Natural killer cell (primary cell): Measurements from ENCODE around the gene STARD13. TPM values are rescaled to one million over a fixed set of nuclear protein-coding genes. Genes with fewer than 3 reads are reported as not detected.

Experiments
- ATAC-seq, 3 donors: fragments of 150-1000 bp in 2 of 3; fragments of 200-7000 bp in 1 of 3; cut with Tn5 transposase; 1 replicate in 1 of 3; 2 replicates in 2 of 3; pipeline ENCODE4 v1.10.0; 2021; ENCODE audit warnings: mild to moderate bottlenecking in 2 of 3, moderate library complexity in 2 of 3
- DNase-seq, 2 donors: peaks; one replicate each; pipeline versions ENCODE4 v3.0.0 to v3.0.0-alpha.2; 2013 to 2021; ENCODE audit warnings: mixed read lengths in 1 of 2
- H3K27ac ChIP-seq: one replicate; pipeline ENCODE4 v1.5.1; 2013; ENCODE audit warnings: mild to moderate bottlenecking, low read length
- H3K27me3 ChIP-seq: one replicate; pipeline ENCODE4 v1.6.1; 2013; ENCODE audit warnings: low read length; ENCODE audit not compliant: control insufficient read depth, insufficient read depth
- H3K36me3 ChIP-seq: one replicate; pipeline ENCODE4 v1.6.1; 2013; ENCODE audit warnings: low read length; ENCODE audit not compliant: control insufficient read depth, insufficient read depth
- H3K4me1 ChIP-seq: one replicate; pipeline ENCODE4 v1.6.1; 2013; ENCODE audit warnings: low read length; ENCODE audit not compliant: control insufficient read depth, insufficient read depth
- H3K4me3 ChIP-seq: one replicate; pipeline ENCODE4 v1.5.1; 2013; ENCODE audit warnings: low read length
- H3K9me3 ChIP-seq: one replicate; pipeline ENCODE4 v1.6.1; 2013; ENCODE audit warnings: low read length; ENCODE audit not compliant: control insufficient read depth, insufficient read depth
- H3K27ac Mint-ChIP-seq, 2 donors: one replicate each; pipeline ENCODE4 v1.8.0; 2022; ENCODE audit warnings: mild to moderate bottlenecking in 2 of 2, mixed read lengths in 2 of 2, moderate library complexity in 1 of 2
- H3K27me3 Mint-ChIP-seq, 2 donors: one replicate each; pipeline ENCODE4 v1.8.0; 2022; ENCODE audit warnings: low read depth in 2 of 2, mixed read lengths in 2 of 2
- H3K36me3 Mint-ChIP-seq: one replicate; pipeline ENCODE4 v1.8.0; 2022; ENCODE audit warnings: mixed read lengths
- H3K4me1 Mint-ChIP-seq, 2 donors: one replicate each; pipeline ENCODE4 v1.8.0; 2022; ENCODE audit warnings: mixed read lengths in 2 of 2
- H3K4me3 Mint-ChIP-seq: one replicate; pipeline ENCODE4 v1.8.0; 2022; ENCODE audit warnings: mild to moderate bottlenecking, moderate library complexity, mixed read lengths
- H3K9me3 Mint-ChIP-seq, 2 donors: one replicate each; pipeline ENCODE4 v1.8.0; 2022; ENCODE audit warnings: mixed read lengths in 2 of 2
- WGBS: methylation state at CpG from one replicate; pipeline ENCODE4 v1.1.7; 2013; ENCODE audit warnings: missing lambda C conversion rate; ENCODE audit not compliant: insufficient coverage; 5-methylcytosine and 5-hydroxymethylcytosine counted together
- intact Hi-C: fragments of 100-400 bp; cut with micrococcal nuclease; formaldehyde crosslinking; loops from one replicate; pipeline ENCODE4 v1.14.2; 2022
- total RNA-seq, 4 donors: library from RNA; stranded (reverse); fragments of 120-200 nt in 1 of 4; gene quantifications; one replicate each; pipeline versions ENCODE4 v1.2.3 to v1.2.4, GENCODE V29; 2013 to 2022
- TF ChIP-seq, protein P1 (sequence below): fragments of 200-600 bp; IDR thresholded peaks from one replicate; pipeline ENCODE4 v1.8.0; 2022; ENCODE audit warnings: antibody characterized with exemption

Gene STARD13
- total RNA-seq, 3 donors from 2014 or later (not counting 1 experiment from before 2014, with no cell fraction given): not detected

DNA sequence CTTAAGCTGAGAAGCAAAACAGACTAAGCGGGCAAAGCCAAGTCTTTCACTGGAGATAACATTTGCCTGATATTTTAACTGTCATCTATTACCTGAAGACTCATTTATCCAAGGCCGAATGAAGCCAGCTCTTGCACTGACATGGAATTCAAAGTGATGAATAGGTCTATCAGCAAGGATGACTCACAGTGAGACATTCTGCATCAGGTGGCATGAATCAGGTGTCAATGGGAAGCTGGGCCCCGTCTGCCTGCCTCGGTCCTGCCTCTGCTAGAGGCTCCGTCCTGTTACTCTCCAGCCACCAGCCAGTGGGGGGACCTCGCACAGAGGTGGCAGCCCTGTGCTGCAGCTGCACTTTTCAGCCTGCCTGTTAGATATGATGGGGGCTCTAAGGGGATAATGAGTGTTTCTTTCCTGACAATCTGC is 23.5 kb downstream of the STARD13 start:
- no peak for DNase-seq
- Mint-ChIP-seq H3K36me3 (no peaks in the 10 kb centered on the region), H3K9me3 (no peaks in the 10 kb centered on the region), H3K27me3 (no peaks in the 10 kb centered on the region), H3K4me3 (no peak overlapping the region), H3K27ac (no peak overlapping the region), H3K4me1 (no peaks in the 10 kb centered on the region)
- WGBS: 82% methylated on average over 6 of the region's 6 CpGs
- Histone ChIP-seq H3K27me3 (no peaks in the 10 kb centered on the region), H3K9me3 (no peaks in the 10 kb centered on the region), H3K36me3 (no peaks in the 10 kb centered on the region), H3K27ac (no peak overlapping the region), H3K4me3 (no peak overlapping the region), H3K4me1 (no peaks in the 10 kb centered on the region)
- ATAC-seq: no peak
- intact Hi-C loops: no loop called here
- TF ChIP-seq, protein P1, sequence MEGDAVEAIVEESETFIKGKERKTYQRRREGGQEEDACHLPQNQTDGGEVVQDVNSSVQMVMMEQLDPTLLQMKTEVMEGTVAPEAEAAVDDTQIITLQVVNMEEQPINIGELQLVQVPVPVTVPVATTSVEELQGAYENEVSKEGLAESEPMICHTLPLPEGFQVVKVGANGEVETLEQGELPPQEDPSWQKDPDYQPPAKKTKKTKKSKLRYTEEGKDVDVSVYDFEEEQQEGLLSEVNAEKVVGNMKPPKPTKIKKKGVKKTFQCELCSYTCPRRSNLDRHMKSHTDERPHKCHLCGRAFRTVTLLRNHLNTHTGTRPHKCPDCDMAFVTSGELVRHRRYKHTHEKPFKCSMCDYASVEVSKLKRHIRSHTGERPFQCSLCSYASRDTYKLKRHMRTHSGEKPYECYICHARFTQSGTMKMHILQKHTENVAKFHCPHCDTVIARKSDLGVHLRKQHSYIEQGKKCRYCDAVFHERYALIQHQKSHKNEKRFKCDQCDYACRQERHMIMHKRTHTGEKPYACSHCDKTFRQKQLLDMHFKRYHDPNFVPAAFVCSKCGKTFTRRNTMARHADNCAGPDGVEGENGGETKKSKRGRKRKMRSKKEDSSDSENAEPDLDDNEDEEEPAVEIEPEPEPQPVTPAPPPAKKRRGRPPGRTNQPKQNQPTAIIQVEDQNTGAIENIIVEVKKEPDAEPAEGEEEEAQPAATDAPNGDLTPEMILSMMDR: no peak

DNA sequence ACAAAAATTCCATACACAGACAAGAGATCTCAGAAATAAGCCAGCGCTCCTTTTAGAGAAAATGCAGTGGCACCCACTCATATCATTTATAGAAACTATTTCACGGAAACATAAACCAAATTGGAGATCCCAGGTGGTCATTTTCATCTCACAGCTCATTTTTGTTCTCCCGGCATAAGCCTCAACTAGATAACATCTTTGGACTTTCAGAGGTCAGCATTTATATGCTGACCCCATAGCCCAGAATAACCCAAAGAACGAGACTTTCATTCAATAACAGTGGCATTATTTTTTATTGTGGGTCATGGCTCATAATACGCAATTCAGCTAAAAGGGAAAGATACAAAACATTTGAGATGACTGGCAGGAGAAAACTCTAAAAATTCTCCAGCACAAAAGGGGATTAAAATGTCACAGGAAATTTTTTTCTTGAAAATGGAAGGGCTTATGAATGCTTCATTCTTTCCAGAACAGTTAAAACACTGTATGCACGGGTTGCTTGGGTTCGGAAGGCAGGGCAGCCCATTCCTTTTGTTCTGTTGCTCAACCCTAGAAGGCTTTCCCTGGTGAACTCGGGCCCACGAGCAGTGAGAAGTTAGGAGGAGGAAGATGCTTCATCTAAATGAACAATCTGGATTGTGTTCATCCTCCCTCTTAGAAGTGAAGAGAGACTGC is 24.0 kb downstream of the STARD13 start:
- Histone ChIP-seq H3K27ac (no peak overlapping the region), H3K36me3 (no peaks in the 10 kb centered on the region), H3K4me3 (no peak overlapping the region), H3K9me3 (no peaks in the 10 kb centered on the region), H3K27me3 (no peaks in the 10 kb centered on the region), H3K4me1 (no peaks in the 10 kb centered on the region)
- Mint-ChIP-seq H3K4me3 (no peak overlapping the region), H3K27ac (no peak overlapping the region), H3K4me1 (no peaks in the 10 kb centered on the region), H3K36me3 (no peaks in the 10 kb centered on the region), H3K9me3 (no peaks in the 10 kb centered on the region), H3K27me3 (no peaks in the 10 kb centered on the region)
- intact Hi-C loops: no loop called here
- ATAC-seq: no peak
- TF ChIP-seq, protein P1: no peak
- WGBS: 88% methylated on average over 9 of the region's 9 CpGs
- DNase-seq: no peak

DNA sequence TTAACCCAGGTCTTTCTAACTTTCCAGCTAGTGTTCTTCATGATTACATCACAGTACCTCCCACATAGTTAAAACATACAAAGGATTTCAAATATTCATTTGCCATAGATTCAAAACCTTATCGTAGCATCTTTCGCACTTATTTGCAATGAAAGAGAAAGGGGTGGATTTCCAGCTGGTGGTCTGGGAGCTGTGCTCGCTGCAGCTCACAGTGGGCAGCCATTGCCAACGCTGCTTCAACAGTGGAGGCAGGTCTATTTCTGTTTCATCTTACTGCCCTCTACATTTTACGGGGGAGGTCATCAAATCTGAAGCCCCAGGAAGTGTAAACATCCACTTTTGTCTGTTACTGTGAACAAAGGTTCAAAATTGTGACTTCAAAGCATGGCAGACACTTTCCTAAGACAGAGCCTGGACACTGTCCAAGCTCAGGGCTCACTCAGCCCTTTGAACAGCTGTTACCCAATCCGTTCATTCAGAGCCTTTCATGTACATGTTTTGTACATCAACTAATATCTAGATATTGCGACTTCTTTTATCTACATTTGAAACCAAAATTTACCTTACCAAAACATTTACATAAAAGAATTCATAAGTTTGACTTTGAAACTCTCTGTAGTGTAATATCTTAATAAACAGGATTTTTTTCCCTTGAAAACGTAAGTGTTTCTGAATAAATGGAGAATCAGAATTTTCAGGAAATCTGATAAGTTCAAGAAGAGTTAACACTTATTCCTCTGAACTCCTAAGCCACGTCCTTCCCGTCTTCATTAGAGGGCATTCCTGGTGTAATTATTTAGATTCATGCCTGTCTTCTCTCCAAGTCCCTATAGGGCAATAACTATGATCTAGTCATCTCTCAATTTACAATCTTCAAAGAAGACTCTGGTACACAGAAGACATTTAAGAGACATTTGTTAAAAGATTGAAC is 25.1 kb downstream of the STARD13 start:
- Mint-ChIP-seq H3K4me3 (no peak overlapping the region), H3K4me1 (no peaks in the 10 kb centered on the region), H3K27me3 (no peaks in the 10 kb centered on the region), H3K9me3 (no peaks in the 10 kb centered on the region), H3K27ac (no peak overlapping the region), H3K36me3 (no peaks in the 10 kb centered on the region)
- H3K27ac ChIP-seq: no peak overlapping the region
- no peaks in the 10 kb centered on the region for H3K27me3 ChIP-seq
- no peak overlapping the region for H3K4me3 ChIP-seq
- DNase-seq (no peak), ATAC-seq (no peak)
- no peaks in the 10 kb centered on the region for H3K36me3 ChIP-seq
- no peaks in the 10 kb centered on the region for H3K9me3 ChIP-seq
- TF ChIP-seq, protein P1: no peak
- intact Hi-C loops: no loop called here
- 78% methylated on average over 9 of the region's 10 CpGs for WGBS
- H3K4me1 ChIP-seq: no peaks in the 10 kb centered on the region
